ENCODE measurements around the gene CD47. TPM values are rescaled to one million over a fixed set of nuclear protein-coding genes. Genes with fewer than 3 reads are reported as not detected.

The CD47 gene
- total RNA-seq, 2 experiments from 2014 or later, result 145 to 161 TPM

DNA sequence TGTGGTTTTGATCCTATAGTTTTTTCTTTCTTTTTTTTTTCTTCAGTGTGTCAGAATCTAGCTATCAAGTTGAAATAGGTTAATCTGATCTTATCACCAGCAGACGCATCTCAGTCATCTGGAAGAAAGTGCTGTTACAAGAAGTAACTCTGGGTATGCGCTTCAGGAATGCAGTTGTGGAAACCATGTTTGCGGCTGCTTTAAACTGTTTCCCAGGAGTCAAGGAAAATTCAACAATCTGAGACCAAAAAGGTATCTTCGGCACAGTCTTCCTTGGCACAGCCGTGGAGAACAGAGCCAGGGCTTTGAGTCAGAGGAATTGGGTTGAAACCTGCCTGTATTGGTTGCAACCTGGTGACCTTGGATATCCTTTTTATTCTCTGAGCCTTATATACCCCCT, 59.9 kb downstream of the CD47 start:
- DNase-seq, result no peak
- peaks cover 3% of the 10 kb centered on the region for H3K9me3 Mint-ChIP-seq
- H3K4me1 Mint-ChIP-seq, result peaks cover 10% of the 10 kb centered on the region
- CTCF ChIA-PET, result interaction anchor here (0.6 to 1.5 kb wide), 3 partner anchors 12 to 91 kb away, joined by 3 read pairs; no protein-coding TSS in a partner anchor
- no peak overlapping the region for H3K27ac Mint-ChIP-seq
- no peak overlapping the region for H3K4me3 Mint-ChIP-seq
- POLR2A ChIA-PET, result no interaction called here
- H3K36me3 Mint-ChIP-seq (ENCODE audit: low read depth), result peaks cover 48% of the 10 kb centered on the region
- no peaks in the 10 kb centered on the region for H3K27me3 Mint-ChIP-seq

DNA sequence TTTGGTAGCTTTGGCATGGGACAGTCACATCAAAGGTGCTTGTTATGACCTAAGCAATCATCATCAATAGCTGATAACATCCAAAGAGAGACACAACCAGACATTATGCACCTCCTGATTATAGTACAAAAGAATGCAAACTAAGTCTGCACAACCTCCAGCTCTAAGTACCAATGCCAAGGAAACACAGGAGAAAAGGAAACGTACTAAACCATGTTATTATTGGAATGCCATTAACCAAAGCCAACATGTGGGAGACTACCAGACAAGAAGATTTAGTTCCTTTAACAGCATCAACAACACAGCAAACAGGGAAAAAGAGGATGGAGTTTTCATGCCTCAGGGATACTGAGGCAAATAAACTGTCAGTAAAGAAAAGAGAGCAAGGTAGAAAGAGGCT, 61.4 kb downstream of the CD47 start:
- Mint-ChIP-seq H3K9me3 (peaks cover 3% of the 10 kb centered on the region), H3K4me3 (no peak overlapping the region), H3K27me3 (no peaks in the 10 kb centered on the region), H3K36me3 (ENCODE audit: low read depth) (peaks cover 49% of the 10 kb centered on the region), H3K4me1 (peaks cover 7% of the 10 kb centered on the region), H3K27ac (no peak overlapping the region)
- ChIA-PET POLR2A (no interaction called here), CTCF (interaction anchor here (0.9 to 2.0 kb wide), 3 partner anchors 13 to 36 kb away, joined by 4 to 6 read pairs (median 4); no protein-coding TSS in a partner anchor)
- DNase-seq, result no peak

DNA sequence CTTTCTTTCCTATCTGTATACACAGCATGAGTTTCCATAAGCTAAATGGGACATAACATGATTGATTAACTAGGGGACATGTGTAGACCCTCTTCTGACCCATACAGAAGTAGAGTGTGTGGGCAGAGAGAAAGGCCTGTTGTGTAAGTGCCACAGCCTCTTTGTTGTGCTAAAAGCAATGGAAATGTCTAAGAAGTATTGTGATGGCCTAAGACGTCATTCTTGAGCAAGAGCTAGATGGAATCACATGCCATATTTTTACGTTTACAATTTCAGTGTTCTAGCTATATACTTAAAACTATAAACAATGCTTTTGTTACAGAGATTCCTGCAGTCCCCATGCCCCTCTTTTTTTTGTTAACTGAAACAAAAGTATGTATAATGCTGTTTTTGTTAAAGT, 61.9 kb downstream of the CD47 start:
- H3K4me3 Mint-ChIP-seq, result no peak overlapping the region
- no peak overlapping the region for H3K27ac Mint-ChIP-seq
- DNase-seq, result no peak
- H3K36me3 Mint-ChIP-seq (ENCODE audit: low read depth), result peaks cover 46% of the 10 kb centered on the region
- no peaks in the 10 kb centered on the region for H3K27me3 Mint-ChIP-seq
- peaks cover 3% of the 10 kb centered on the region for H3K9me3 Mint-ChIP-seq
- H3K4me1 Mint-ChIP-seq, result peaks cover 7% of the 10 kb centered on the region
- ChIA-PET POLR2A (no interaction called here), CTCF (interaction anchor here (0.9 to 2.0 kb wide), 4 partner anchors 10 to 35 kb away, joined by 3 to 6 read pairs (median 4); no protein-coding TSS in a partner anchor)

DNA sequence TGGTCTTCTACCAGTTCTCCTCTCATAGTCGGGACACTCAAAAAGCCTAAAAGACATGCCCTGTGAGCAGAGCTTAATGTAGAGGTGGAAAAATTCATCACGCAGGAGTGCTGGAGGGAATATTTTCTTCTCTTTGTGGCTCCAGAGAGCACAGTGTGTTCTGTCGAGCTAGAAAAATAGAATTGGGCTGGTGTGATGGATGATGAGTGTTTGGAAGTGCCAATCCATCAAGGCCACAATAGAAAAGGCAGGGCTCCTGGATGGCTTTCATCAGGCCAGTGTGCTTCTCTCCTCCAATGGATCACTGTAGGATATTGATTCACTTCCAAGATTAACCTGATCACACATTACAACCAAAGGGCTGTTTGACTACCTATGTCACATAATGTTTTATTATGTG, 65.7 kb downstream of the CD47 start:
- no peak overlapping the region for H3K4me3 Mint-ChIP-seq

DNA sequence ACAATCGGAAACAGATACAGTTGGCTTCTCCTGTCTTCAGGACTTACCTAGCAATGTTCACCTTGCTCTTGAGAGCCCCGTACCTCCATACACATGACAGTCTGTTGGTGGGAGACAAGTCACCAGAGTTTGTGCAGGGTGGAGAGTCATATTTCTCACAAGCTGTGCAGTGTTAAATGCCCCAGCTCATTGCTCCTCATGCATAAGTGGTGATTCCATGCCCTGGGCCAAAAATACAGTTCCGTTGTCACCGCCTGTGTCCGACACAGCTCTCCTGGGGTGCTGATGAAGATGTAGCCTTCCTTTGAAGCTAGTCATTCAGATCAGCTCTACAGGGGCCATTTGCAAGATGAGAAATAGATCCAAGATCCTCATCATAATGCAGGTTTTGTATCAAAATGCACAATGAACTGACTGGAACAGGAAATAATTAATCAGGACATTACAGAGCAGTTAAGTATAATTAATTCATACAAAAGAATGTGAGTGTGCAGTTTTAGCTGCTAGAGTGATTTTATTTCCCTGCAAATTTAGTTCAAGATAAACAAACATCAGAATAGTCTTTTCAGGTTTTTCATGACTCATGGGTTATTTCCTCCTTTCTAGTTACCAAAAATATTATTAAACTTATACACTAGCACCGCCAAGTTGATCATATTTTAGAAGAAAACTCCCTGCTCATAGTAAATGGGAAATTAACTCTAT, 66.5 kb downstream of the CD47 start:
- no peaks in the 10 kb centered on the region for H3K27me3 Mint-ChIP-seq
- no peak for DNase-seq
- no peak overlapping the region for H3K4me3 Mint-ChIP-seq
- peaks cover 7% of the 10 kb centered on the region for H3K4me1 Mint-ChIP-seq
- peaks cover 3% of the 10 kb centered on the region for H3K9me3 Mint-ChIP-seq
- CTCF ChIA-PET, result no interaction called here
- H3K27ac Mint-ChIP-seq, result no peak overlapping the region
- POLR2A ChIA-PET, result no interaction called here
- H3K36me3 Mint-ChIP-seq (ENCODE audit: low read depth), result peaks cover 19% of the 10 kb centered on the region

More for the DNA sequence above, 65.7 kb downstream of the CD47 start:
- ChIA-PET POLR2A (no interaction called here), CTCF (no interaction called here)
- DNase-seq, result no peak
- Mint-ChIP-seq H3K9me3 (peaks cover 3% of the 10 kb centered on the region), H3K36me3 (ENCODE audit: low read depth) (peaks cover 27% of the 10 kb centered on the region), H3K27me3 (no peaks in the 10 kb centered on the region), H3K27ac (no peak overlapping the region), H3K4me1 (peaks cover 7% of the 10 kb centered on the region)

DNA sequence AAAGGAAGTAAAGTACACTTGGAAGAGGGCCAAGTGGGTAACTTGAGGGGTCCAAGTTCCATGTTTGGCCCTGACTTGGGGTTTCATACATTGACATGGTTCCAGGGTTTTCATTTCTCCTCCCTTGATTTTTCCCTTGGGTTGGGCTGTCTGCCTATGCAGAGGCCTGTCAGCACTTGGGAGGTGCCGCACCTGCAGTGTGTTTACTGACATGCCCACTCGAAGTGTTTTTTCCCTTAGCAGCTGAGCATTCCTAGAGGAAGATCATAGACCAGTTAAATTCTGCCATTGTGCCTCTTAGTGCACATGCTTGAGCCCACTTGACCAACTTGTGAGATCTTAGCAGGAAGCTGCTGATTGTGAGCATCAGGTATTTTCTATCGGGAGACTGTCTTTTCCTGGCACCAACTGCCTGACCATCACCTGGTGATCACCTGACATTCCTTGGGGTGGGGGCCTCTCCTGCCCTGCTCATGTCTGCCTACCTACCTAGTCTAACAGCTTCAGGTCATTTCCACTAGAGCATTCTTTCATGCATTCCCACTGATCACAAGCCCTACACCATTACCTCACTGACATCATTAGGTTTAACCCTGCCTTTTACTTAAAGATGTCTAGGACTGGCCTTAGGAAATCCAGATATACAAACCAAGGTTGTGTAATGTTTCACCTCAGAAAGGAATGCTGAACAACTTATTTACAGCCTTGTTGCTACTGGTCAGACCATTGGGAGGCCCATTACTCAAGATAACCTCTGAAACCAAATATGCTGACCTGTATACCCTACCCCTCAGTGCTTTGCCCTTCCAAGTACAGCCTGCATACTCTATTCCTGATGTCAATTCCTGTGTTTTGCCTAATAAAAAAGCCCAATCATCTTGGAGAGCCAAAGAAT, 68.3 kb downstream of the CD47 start:
- no peak for DNase-seq
- peaks cover 6% of the 10 kb centered on the region for H3K4me1 Mint-ChIP-seq
- H3K4me3 Mint-ChIP-seq, result no peak overlapping the region
- no peaks in the 10 kb centered on the region for H3K9me3 Mint-ChIP-seq
- H3K27me3 Mint-ChIP-seq, result peaks cover 8% of the 10 kb centered on the region
- peaks cover 10% of the 10 kb centered on the region for H3K36me3 Mint-ChIP-seq (ENCODE audit: low read depth)
- CTCF ChIA-PET, result no interaction called here
- POLR2A ChIA-PET, result no interaction called here
- no peak overlapping the region for H3K27ac Mint-ChIP-seq

DNA sequence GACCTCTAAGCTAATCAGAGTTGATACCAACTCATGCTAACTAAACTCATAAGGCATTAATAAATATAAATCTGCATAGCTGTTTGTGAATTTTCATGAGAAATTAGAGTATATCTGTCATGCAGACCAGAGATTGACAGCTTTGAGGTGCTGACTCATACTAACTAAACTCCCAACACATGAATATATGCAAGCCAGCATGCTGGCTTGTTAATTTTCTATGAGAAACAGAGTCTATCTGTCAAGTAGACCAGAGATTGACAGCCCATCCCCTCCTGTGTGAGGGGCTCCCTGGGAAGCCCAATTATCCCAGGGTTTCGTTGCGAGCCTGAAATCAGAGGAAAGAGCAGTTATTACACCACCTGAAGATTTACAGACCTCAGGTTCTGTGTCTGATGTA, 69.3 kb downstream of the CD47 start:
- Mint-ChIP-seq H3K9me3 (no peaks in the 10 kb centered on the region), H3K36me3 (ENCODE audit: low read depth) (peaks cover 4% of the 10 kb centered on the region), H3K4me1 (no peaks in the 10 kb centered on the region), H3K27ac (no peak overlapping the region), H3K4me3 (no peak overlapping the region), H3K27me3 (peaks cover 8% of the 10 kb centered on the region)
- POLR2A ChIA-PET, result no interaction called here
- CTCF ChIA-PET, result interaction anchor here (0.8 kb wide), 1 partner anchor 17 kb away, joined by 3 read pairs; no protein-coding TSS in a partner anchor
- DNase-seq, result no peak

DNA sequence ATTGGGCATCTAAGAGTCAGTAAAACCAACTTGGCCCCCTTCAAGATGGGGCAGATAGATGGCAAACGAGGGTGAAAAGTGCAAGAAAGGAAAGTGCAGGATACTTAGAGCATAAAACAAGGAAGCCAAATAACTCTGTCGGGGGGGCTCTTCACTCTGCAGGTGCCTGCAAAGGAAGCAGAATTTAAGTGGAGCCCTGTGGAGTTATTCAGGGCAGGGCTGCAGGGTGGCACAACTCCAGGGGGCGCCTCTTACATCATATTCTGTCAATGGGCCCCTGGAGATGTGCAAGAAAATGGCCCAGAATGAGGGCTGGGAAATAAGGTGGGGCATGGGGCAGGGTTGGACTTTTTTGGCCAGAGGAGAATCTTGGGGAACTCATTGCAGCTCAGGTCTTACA, 69.7 kb downstream of the CD47 start:
- Mint-ChIP-seq H3K36me3 (ENCODE audit: low read depth) (peaks cover 4% of the 10 kb centered on the region), H3K4me1 (no peaks in the 10 kb centered on the region), H3K27me3 (peaks cover 8% of the 10 kb centered on the region), H3K4me3 (no peak overlapping the region), H3K9me3 (no peaks in the 10 kb centered on the region), H3K27ac (no peak overlapping the region)
- DNase-seq, result no peak
- ChIA-PET POLR2A (no interaction called here), CTCF (interaction anchor here (0.8 kb wide), 1 partner anchor 17 kb away, joined by 3 read pairs; no protein-coding TSS in a partner anchor)

DNA sequence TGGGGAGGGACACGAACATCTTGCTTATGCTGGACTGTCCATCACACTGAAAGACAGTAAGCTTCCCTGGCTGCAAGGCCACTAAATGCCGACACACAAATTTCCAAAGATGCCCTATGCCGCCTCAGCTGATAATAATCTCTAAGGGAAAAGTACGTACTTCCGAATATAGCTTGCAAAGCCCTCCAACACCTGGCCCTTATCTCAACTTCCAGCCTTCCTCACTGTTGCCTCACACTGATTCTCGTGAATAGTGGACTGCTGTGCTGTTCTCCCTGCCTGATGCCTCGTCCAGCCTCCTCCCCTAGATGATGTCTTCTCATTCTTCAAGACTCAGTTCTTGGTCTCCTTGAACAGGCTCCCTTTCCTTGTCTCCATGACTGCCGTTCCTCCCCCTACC, 72.3 kb downstream of the CD47 start:
- H3K4me1 Mint-ChIP-seq, result no peaks in the 10 kb centered on the region
- peaks cover 2% of the 10 kb centered on the region for H3K36me3 Mint-ChIP-seq (ENCODE audit: low read depth)
- ChIA-PET CTCF (interaction anchor here (0.6 kb wide), 1 partner anchor 25 kb away, joined by 3 read pairs; no protein-coding TSS in a partner anchor), POLR2A (no interaction called here)
- no peaks in the 10 kb centered on the region for H3K9me3 Mint-ChIP-seq
- peaks cover 8% of the 10 kb centered on the region for H3K27me3 Mint-ChIP-seq
- no peak overlapping the region for H3K4me3 Mint-ChIP-seq
- no peak for DNase-seq
- H3K27ac Mint-ChIP-seq, result no peak overlapping the region

DNA sequence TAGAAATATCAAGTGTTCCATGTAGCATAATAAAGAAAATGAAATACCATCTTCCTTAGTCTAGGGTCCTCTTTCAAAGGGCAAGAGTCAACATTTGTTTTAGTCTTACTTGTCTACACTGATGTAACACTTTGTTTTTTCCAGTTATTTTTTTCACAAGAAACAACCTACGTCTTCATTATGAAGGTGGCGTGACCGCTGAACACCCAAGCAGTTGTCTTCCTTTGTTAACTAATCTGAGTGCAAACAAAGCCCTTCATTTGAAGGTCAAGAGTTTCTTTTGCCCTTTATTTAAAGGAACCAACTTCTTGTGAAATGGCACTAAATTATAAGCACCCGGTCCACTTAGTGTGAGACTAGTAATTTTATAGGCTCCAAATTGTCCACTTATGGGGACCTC, 73.2 kb downstream of the CD47 start:
- Mint-ChIP-seq H3K27me3 (peaks cover 9% of the 10 kb centered on the region), H3K4me3 (no peak overlapping the region), H3K27ac (no peak overlapping the region), H3K4me1 (no peaks in the 10 kb centered on the region), H3K9me3 (no peaks in the 10 kb centered on the region), H3K36me3 (ENCODE audit: low read depth) (peaks cover 2% of the 10 kb centered on the region)
- DNase-seq, result no peak
- CTCF ChIA-PET, result interaction anchor here (1.0 to 1.5 kb wide), 3 partner anchors 11 to 35 kb away, joined by 3 to 4 read pairs (median 3); no protein-coding TSS in a partner anchor
- POLR2A ChIA-PET, result interaction anchor here (0.6 kb wide), 1 partner anchor 487 kb away, joined by 3 read pairs; no protein-coding TSS in a partner anchor

DNA sequence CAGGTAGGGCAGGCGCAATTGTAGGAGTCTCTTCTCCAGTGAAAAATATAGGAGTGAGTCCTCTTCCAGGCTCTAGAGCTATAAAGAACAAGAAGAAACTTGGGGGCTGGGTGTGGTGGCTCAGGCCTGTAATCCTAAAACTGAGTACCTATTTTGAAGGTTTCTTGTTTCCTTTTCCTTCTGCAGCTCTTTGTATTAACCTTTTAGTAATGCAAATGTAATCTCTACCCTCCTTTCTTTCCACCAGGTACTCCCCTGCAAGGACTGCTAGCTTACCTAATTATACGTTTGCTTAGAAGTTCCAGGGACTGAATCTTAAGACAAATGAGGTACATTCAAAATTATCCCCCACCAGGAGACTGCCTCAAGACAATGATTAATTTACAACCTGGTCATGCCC, 75.9 kb downstream of the CD47 start:
- H3K9me3 Mint-ChIP-seq, result no peaks in the 10 kb centered on the region
- no peak overlapping the region for H3K4me3 Mint-ChIP-seq
- DNase-seq, result no peak
- no peak overlapping the region for H3K27ac Mint-ChIP-seq
- peaks cover 9% of the 10 kb centered on the region for H3K27me3 Mint-ChIP-seq
- ChIA-PET POLR2A (no interaction called here), CTCF (no interaction called here)
- H3K4me1 Mint-ChIP-seq, result no peaks in the 10 kb centered on the region
- no peaks in the 10 kb centered on the region for H3K36me3 Mint-ChIP-seq (ENCODE audit: low read depth)

DNA sequence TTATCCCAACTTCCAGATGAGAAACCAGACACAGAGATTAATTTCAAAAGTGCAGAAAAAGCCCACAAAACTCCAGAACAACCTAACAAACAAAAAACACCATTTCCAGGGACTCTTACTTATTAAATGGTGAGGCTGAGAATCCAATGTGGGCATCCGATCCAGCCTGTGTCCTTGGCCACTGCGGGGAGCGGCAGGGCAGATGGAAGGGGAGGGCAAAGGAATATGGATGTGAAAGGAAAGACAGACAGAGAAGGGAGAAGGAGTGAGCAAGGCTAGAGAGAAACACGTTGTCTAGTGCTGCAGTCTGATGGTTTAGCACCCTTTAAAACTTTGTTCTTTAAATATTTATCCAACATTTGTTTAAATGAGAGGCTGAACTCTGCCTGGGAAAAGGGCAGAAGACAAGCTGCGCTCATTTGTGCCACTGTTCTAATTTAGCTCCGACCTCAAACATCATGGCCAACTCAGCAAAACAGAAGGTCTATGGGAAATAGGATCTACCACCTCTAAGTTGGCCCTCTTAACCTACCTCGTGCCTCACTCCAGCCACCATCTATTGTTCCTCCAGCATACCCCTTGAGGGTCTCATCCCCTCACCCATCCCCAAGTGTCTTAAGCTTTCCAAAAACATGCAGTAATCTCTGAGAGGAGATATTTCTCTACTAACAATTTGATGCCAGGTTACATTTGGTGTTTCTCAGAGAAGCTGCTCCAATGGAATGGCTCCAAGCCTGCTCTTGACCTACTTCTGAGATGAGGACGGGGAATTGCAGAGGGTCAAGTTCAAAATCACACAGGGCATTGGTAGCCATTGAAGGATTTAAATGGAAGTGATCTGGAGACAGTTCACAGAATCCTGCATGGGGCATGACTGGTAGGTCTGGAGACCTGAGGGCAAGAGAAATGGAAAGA, 77.4 kb downstream of the CD47 start:
- Mint-ChIP-seq H3K27me3 (peaks cover 6% of the 10 kb centered on the region), H3K9me3 (no peaks in the 10 kb centered on the region), H3K4me1 (no peaks in the 10 kb centered on the region), H3K27ac (no peak overlapping the region), H3K4me3 (no peak overlapping the region), H3K36me3 (ENCODE audit: low read depth) (no peaks in the 10 kb centered on the region)
- ChIA-PET CTCF (interaction anchor here (1.4 kb wide), 1 partner anchor 18 kb away, joined by 3 read pairs; no protein-coding TSS in a partner anchor), POLR2A (no interaction called here)
- no peak for DNase-seq

Measured in activated CD4-positive, alpha-beta T cell treated with anti-CD3 and anti-CD28 coated beads, Interleukin-2, amount 10 ng/mL, durations not matched to agents 7 days and 5 days (primary cell).